K562 (cell line): Measurements from ENCODE around the gene HYOU1. TPM values are rescaled to one million over a fixed set of nuclear protein-coding genes. Genes with fewer than 3 reads are reported as not detected.
A peak's percentile ranks its signal among the peaks of the same experiment; 100 is the strongest.

Experiments
- BACH1 ChIP-seq: fragments of 200-800 bp; sonication (Bioruptor generic); IDR thresholded peaks from 2 replicates; pipeline ENCODE4 v1.6.1; 2016; ENCODE audit warnings: missing genetic modification characterization, missing compliant biosample characterization
- CBFA2T2 ChIP-seq: fragments of 450-650 bp; conservative IDR thresholded peaks from 2 replicates; pipeline ENCODE4 v1.6.1; 2017; ENCODE audit warnings: mild to moderate bottlenecking
- HDGF ChIP-seq: fragments of 450-650 bp; IDR thresholded peaks from 2 replicates; pipeline ENCODE4 v1.6.1; 2016
- HNRNPLL ChIP-seq: fragments of 200-400 bp; formaldehyde crosslinking; IDR thresholded peaks from 2 replicates; pipeline ENCODE4 v1.6.1; 2017; ENCODE audit warnings: low read length, low read depth, mild to moderate bottlenecking; ENCODE audit not compliant: poor library complexity, severe bottlenecking
- HOMEZ ChIP-seq: fragments of 250-450 bp; sonication (Bioruptor Pico); IDR thresholded peaks from 2 replicates; pipeline ENCODE4 v1.4.0; 2020; ENCODE audit warnings: mild to moderate bottlenecking, moderate library complexity
- ID3 ChIP-seq, 2 experiments: fragments of 250-450 bp in 1 of 2; fragments of 450-650 bp in 1 of 2; sonication (Bioruptor Pico) in 1 of 2; IDR thresholded peaks; 2 replicates each; pipeline versions ENCODE4 v1.6.1 to v1.8.0; 2016 to 2021; ENCODE audit warnings: mild to moderate bottlenecking in 2 of 2, moderate library complexity in 2 of 2, missing compliant biosample characterization in 1 of 2, missing genetic modification characterization in 1 of 2
- NCOA2 ChIP-seq, 2 experiments: fragments of 450-650 bp; IDR thresholded peaks; 2 replicates each; pipeline ENCODE4 v1.6.1; 2018; ENCODE audit warnings: mild to moderate bottlenecking in 2 of 2, moderate library complexity in 1 of 2; ENCODE audit not compliant: partially characterized antibody in 2 of 2
- POLR2AphosphoS2 ChIP-seq: IDR thresholded peaks from 2 replicates; pipeline ENCODE4 v1.6.1; 2012; ENCODE audit warnings: low read length, improper control_type of control experiment
- SOX6 ChIP-seq: fragments of 450-650 bp; IDR thresholded peaks from 2 replicates; pipeline ENCODE4 v1.6.1; 2014; ENCODE audit warnings: mild to moderate bottlenecking
- SP1 ChIP-seq: sonication (generic); formaldehyde crosslinking; IDR thresholded peaks from 2 replicates; pipeline ENCODE4 v1.8.1; 2022; ENCODE audit warnings: mild to moderate bottlenecking, missing genetic modification reagents
- SP2 ChIP-seq: IDR thresholded peaks from 2 replicates; pipeline ENCODE4 v1.6.1; 2011; ENCODE audit warnings: mild to moderate bottlenecking, low read depth, low read length, moderate library complexity; ENCODE audit not compliant: poor library complexity, severe bottlenecking; ENCODE audit errors: extremely low read depth
- SRF ChIP-seq, 2 experiments: fragments of 250-450, 450-650 bp in 1 of 2; sonication (Bioruptor Pico) in 1 of 2; sonication (generic) in 1 of 2; formaldehyde crosslinking; IDR thresholded peaks; 2 replicates each; pipeline versions ENCODE4 v1.5.0 to v1.5.1; 2020 to 2022; ENCODE audit warnings: mild to moderate bottlenecking in 1 of 2, missing genetic modification reagents in 1 of 2
- TAF1 ChIP-seq: IDR thresholded peaks from 2 replicates; pipeline ENCODE4 v1.6.1; 2011; ENCODE audit warnings: mild to moderate bottlenecking, low read length, moderate library complexity; ENCODE audit not compliant: insufficient read depth, control insufficient read depth, severe bottlenecking; ENCODE audit errors: extremely low read depth
- TEAD2 ChIP-seq: fragments of 450-650 bp; IDR thresholded peaks from 2 replicates; pipeline ENCODE4 v1.6.1; 2016; ENCODE audit warnings: missing genetic modification characterization, control low read depth, missing compliant biosample characterization
- TRIM28 ChIP-seq: fragments of 450-650 bp; IDR thresholded peaks from 2 replicates; pipeline ENCODE4 v1.6.1; 2017
- U2AF1 ChIP-seq: fragments of 200-400 bp; formaldehyde crosslinking; optimal IDR thresholded peaks from 2 replicates; pipeline ENCODE3; 2017; ENCODE audit warnings: mild to moderate bottlenecking, low read depth, low read length, moderate library complexity
- ZBTB12 ChIP-seq: fragments of 250-450 bp; sonication (Bioruptor Pico); IDR thresholded peaks from 2 replicates; pipeline ENCODE4 v1.4.0; 2020
- ZBTB33 ChIP-seq: sonication (generic); formaldehyde crosslinking; IDR thresholded peaks from 2 replicates; pipeline ENCODE4 v1.8.1; 2023; ENCODE audit warnings: mild to moderate bottlenecking, missing genetic modification reagents
- ZBTB7A ChIP-seq: IDR thresholded peaks from 2 replicates; pipeline ENCODE4 v1.6.1; 2011; ENCODE audit warnings: low read depth, mild to moderate bottlenecking, low read length, moderate library complexity, borderline replicate concordance; ENCODE audit not compliant: control insufficient read depth
- ZC3H11A ChIP-seq: IDR thresholded peaks from 2 replicates; pipeline ENCODE4 v1.6.1; 2012; ENCODE audit warnings: low read depth, low read length, improper control_type of control experiment
- ZNF12 ChIP-seq: sonication (generic); formaldehyde crosslinking; IDR thresholded peaks from 2 replicates; pipeline ENCODE4 v1.4.0; 2020; ENCODE audit warnings: mild to moderate bottlenecking, missing genetic modification reagents
- ZNF134 ChIP-seq: fragments of 250-450 bp; sonication (Bioruptor Pico); conservative IDR thresholded peaks from 2 replicates; pipeline ENCODE4 v1.4.0; 2020
- ZNF57 ChIP-seq: fragments of 450-650 bp; formaldehyde crosslinking; IDR thresholded peaks from 2 replicates; pipeline ENCODE4 v1.4.0; 2020; ENCODE audit warnings: mild to moderate bottlenecking, moderate library complexity
- polyA plus RNA-seq, 8 experiments: library from polyadenylated mRNA; depleted of rRNA in 4 of 8; stranded (reverse) in 5 of 8; unstranded in 3 of 8; fragments of >200 nt; fragmentation: Nextera tagmentation in 2 of 8; fragmentation: Illumina TruSeq in 1 of 8; extraction: Ambion mirVana in 2 of 8; extraction: Trizol in 1 of 8; gene quantifications; 2 replicates each; pipeline versions ENCODE4 v1.2.1 to v1.2.3, GENCODE V29; 2011 to 2014; ENCODE audit warnings: inconsistent platforms in 1 of 8, missing spikeins in 1 of 8
- total RNA-seq, 7 experiments: library from RNA; depleted of rRNA in 6 of 7; stranded (reverse); fragments of >200 nt in 6 of 7; fragmentation: Illumina TruSeq in 2 of 7; extraction: Trizol in 2 of 7; gene quantifications; 2 replicates each; pipeline versions ENCODE4 v1.2.1 to v1.2.3, GENCODE V29; 2011 to 2021; ENCODE audit warnings: low replicate concordance in 1 of 7

The HYOU1 gene
- total and polyA plus RNA-seq, 9 of the 15 experiments (the other 6 are each of a cell fraction or from before 2014, with no cell fraction given), result 19.5 to 197 (median 128) TPM

GRCh38 chr11:119057000-119057769 lies at the start of gene HYOU1 (continued):
- TF ChIP-seq ID3 (CRISPR knock-in tag; IDR thresholded peaks at IDR 0.05) (no peak), ID3 (tag; IDR thresholded peaks at IDR 0.05) (0 out of 2 replicates have a peak, but pooled peaks have one; percentile 3), BACH1 (no peak), SP2 (no peak), ZBTB12 (peak; percentile 66), HOMEZ (CRISPR knock-in tag) (no peak), TEAD2 (tag) (no peak), ZNF57 (CRISPR knock-in tag) (no peak), POLR2AphosphoS2 (peak; percentile 48; the same call in 1 of the 2 replicates), TAF1 (peak; percentile 72), TRIM28 (no peak), SRF (CRISPR knock-in tag; IDR thresholded peaks at IDR 0.05) (peak in 1 of 2 experiments; percentile 56; a peak in 1 of 4 replicates), HDGF (no peak), HNRNPLL (peak; percentile 60), ZNF134 (CRISPR knock-in tag) (no peak), ZNF12 (CRISPR knock-in tag) (no peak), ZC3H11A (no peak), U2AF1 (no peak), SOX6 (peak; percentile 27; the same call in 1 of the 2 replicates), ZBTB7A (no peak; the same call in 1 of the 2 replicates), NCOA2 (IDR thresholded peaks at IDR 0.05; ENCODE audit: partially characterized antibody in 2 of 2) (no peak), CBFA2T2 (no peak), ZBTB33 (CRISPR knock-in tag) (no peak), SP1 (CRISPR knock-in tag) (peak; percentile 3; the same call in 1 of the 2 replicates)
